Glomerular visceral epithelial cell (primary cell): ENCODE measurements around the gene SCYGR7.

Experiments used
- DNase-seq: peaks from one replicate; pipeline ENCODE4 v3.0.0-alpha.2; 2016; ENCODE audit errors: extremely low spot score

The SCYGR7 gene

DNA sequence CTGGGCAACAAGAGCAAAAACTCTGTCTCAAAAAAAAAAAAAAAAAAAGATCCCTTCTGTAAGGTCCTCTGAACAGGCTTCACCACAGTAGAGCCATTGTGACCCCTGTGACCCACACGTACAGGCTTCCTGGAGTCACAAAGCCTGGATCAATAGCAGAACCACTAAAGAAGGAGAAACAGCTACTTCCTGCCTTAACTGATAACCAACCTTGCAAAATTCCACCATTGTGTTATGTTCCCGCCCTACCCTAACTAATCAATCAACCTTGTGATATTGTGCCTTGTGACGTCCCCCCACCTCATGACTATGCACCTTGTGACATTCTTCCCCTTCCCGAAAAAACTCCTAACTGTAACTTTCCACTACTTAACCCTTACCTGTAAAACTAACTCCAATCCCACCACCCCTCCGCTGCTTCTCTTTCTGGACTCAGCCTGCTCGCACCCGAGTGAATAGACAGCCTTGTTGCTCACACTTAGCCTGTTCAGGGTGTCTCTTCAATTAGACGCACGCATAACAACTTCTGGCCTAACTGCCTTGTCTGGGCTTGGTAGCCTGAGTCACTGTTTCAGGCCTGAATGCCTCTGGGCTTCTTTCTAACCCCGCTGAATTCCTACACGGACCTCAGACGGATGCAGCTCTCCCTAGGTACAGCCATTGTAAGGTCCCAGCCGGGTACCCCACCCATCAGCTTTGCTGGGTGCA is 31.4 kb downstream of the SCYGR7 start:
- DNase-seq, result peak; percentile 91

DNA sequence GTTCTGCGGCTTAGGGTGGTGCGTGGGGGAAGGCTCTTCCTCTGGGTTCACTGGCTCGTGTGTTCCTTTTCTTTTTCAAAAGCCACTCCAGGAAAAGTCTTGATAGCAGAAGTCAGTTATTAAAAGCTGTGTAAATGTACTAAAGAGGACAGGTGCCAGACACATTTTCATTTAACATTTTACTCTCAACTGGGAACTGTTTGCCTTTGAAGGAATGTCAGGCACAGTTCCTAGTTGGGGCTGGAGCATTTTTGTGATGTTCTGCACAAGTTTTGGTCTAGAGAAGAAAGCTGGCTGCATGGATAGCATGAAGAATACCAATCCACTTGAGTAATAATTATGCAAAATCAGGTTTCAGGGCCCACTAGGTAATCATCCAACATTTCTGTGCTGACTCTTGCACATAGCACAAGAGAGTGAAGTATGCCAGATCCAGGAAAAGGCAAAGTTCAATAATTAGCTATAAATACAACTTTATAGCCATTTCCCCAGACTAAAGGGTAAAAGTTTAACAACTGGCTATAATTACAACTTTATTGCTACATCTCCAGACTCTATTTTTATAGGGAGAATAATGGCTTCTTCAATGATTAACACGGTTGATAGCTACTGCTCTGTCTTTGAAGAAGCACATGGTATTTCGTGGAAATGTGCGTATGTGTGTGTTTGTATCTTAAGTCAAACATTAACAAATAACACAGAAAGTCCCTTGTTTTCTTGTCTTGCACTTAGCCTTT is 33.8 kb downstream of the SCYGR7 start:
- DNase-seq, result peak; percentile 66

DNA sequence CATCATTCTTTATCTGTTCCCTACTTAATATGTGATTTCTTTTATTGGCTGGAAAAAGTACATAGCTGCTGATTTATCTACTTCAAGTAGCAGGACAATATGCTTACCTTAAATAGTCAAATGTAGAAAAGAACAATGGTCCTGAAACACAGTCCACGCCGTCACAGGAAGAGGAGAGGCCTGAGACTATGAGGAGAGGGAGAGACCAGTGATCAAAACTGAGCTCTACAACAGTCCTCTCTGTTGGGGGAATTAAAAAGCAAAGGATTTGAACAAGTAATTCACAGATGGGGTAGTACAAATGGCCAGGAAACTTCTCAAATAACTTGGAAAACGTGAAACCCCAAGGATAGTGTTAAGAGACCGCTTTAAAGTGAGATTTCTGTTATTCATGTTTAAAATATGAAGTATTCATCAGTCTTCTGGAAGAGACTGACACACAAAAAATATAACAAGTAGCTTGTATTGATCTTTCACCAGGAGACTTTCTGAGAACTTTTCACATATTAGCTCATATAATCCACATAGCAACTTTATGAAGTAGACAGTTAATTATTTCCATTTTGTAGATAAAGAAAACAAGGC is 37.7 kb downstream of the SCYGR7 start:
- no peak for DNase-seq

DNA sequence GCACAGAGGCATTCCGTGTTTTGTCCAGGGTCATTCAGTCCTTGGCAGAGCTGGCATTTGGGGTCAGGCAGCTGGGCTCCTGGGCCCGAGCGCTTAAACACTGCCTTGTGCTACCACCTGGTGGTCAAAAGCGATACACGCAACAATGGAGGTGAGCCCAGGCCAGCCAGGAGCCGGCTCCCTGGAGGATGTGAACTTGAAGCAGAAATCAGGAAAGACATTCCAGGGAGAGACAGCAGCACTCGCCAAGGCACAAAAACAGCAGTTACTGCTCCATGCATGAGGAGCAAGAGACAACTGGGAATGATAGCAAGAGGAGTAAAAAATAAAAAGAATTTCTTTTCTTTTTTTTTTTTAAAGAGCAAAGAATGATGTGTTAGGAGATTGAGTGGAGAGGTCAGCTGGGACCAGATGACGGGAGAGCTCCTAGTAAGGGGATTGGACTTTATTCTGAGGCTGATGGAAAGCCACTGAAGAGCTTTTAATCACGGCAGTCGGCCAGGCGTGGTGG is 38.3 kb downstream of the SCYGR7 start:
- DNase-seq, result peak; percentile 87

DNA sequence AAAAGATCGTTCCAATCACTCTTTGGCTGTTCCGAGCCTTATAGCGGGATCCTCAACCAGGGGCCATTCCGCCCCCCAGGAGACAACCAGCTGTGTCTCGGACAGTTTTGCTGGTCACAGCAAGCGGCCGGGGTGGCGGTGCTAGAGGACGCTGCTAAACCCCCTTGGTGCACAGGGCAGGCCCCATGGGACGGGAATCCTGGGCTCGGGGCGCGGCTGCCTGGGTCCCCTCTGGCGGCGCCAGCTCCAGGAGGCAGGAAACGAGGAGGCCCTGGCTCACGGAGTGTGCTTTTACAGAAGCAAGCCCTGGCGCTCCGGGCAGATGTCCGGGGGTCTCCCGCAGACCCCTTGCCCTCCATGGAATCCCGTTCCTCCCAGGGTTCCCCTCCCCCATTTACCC is 39.7 kb downstream of the SCYGR7 start:
- no peak for DNase-seq

DNA sequence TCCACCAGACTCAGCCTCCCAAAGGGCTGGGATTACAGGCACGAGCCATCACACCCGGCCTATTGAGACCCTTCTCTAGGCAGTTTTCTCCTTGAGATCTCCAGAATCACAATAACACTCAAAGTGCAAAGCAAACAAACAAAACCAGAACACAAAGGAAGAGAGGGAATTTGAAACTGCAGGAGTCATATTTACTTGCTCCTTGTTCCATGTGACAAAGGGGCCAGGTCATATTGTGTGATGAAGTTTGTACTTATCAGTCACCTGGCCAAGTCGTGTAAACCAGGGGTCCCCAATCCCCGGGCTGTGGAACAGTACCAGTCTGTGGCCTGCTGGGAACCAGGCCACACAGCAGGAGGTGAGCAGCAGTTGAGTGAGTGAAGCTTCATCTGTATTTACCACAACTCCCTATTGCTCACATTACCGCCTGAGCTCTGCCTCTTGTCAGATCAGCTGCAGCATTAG is 44.1 kb downstream of the SCYGR7 start:
- DNase-seq, result no peak

DNA sequence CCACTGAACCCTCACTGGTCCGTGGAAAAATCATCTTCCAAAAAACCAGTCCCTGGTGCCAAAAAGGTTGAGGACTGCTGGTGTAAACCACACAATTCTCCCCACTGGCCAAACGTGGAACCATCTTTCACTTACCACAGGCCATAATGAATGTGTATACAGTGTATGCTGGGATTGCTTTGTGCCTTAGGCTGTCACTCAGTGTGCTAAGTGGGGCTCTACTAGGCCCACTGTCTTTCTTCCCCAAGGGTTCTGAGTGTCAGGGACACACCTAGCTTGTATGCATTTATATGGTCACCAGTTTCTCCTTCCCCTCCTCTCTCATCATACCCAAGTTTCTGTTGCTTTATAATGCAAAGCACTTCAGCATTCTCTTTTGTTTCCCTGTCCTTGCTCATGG is 44.8 kb downstream of the SCYGR7 start:
- DNase-seq, result no peak

DNA sequence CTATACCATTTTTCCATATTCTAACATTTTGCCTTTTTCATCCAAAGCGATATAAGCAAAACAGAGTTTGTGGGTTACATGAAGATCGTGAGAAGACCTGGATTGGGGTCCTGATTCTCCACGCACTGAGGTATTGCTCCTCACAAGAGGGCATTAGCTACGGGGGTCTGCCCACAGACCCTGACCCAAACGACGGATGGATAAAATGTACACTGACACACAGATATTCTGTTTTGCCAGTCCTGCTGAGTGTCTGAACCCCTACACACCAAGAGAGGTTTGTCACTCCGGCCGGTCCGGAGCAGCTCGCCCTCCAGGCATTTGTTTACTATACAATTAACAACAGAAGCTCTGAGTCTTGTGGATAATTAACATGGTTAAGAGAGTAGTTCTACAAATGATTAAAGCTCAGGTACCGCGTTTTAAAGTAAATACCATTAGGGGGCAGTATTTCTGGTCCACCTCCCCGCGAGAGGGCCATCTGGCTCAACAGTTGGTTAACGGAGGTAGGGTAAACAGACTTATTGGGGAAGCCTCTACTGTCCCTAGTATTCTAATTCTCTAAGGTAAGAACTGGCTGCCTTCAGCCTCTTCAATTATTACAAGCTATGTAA is 46.0 kb downstream of the SCYGR7 start:
- no peak for DNase-seq

DNA sequence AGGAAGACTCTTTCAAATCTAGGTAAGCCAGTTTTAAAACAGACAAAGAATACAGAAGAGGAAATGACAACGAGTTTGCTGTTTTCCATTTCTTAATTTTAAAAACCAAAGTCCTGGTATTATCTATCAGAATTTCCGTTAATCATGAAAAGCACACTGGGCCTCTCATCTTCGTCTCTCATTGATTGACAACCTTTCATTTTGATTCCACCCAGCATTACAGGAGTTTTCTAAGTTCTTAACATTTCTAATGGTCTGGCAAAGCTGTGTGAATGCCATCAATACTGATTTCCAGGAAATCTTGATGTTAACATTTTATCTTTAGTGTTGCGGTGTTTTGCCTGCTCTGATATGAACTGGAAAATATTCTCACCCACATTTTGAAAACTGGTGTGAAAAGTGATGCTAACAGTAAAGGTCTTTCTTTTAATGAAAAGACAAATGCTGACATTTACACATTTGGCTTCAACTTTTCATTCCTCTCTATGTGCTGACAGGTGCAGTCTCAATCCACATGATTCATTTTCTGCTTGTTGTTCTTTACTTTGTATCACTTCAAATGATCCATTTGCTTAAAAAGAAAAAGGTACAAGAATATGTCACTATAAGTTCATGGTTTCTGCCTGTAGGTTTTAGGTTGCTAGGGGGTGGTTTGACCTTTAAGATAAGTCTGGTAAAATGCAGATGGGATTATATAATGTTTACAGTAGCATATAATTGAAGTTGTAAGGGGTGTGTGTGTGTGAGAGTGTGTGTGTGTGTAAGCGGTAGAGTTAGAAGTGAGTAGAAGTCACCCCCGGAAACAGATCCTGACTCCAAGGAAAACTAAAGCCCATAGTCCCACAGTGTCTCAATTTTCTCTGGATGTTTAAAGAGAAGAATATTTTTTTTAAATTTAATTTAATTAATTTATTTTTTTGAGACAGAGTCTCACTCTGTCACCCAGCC is 47.0 kb downstream of the SCYGR7 start:
- no peak for DNase-seq
